ENCODE data around the gene GOLGA8N. TPM values are rescaled to one million over a fixed set of nuclear protein-coding genes. Genes with fewer than 3 reads are reported as not detected.

The GOLGA8N gene
- polyA plus RNA-seq, 1 donor (not counting 4 experiments of a cell fraction or from before 2014, with no cell fraction given) = 0.87 TPM

- no peaks in the 10 kb centered on the region for H3K79me2 ChIP-seq (ENCODE audit: control insufficient read depth, insufficient read depth, low read length)
- no peak for TF ChIP-seq CTCF (optimal IDR thresholded peaks at IDR 0.05 in 1 of 3, IDR thresholded peaks at IDR 0.05 in 1 of 3, conservative IDR thresholded peaks at IDR 0.05 in 1 of 3; ENCODE audit: extremely low read depth in 1 of 3, insufficient read depth in 2 of 3, low read length in 3 of 3)
- no peak for TF ChIP-seq EZH2 (IDR thresholded peaks at IDR 0.05; ENCODE audit: low read length)
- no peak overlapping the region for H2AFZ ChIP-seq (ENCODE audit: control insufficient read depth, low read length)
- no peak overlapping the region for H3K9ac ChIP-seq (ENCODE audit: control insufficient read depth, extremely low read depth, insufficient read depth, low read length)
- dilution Hi-C loops (cut with MboI; ENCODE audit: extremely low pct_ligation_motif_present, low sequenced_read_pairs) = no loop called here
- H3K27me3 ChIP-seq (ENCODE audit: control insufficient read depth, extremely low read depth, insufficient read depth, low read length) = no peaks in the 10 kb centered on the region
- no peaks in the 10 kb centered on the region for H3K9me3 ChIP-seq (ENCODE audit: control insufficient read depth, low read depth, low read length)
- H3K4me3 ChIP-seq (ENCODE audit: control insufficient read depth in 2 of 3, extremely low read depth in 1 of 3, insufficient read depth in 2 of 3, low read depth in 1 of 3, low read length in 3 of 3) = no peak overlapping the region
- FAIRE-seq (no peak), DNase-seq (ENCODE audit: low read depth, low spot score) (no peak)
- no peak overlapping the region for H3K27ac ChIP-seq (ENCODE audit: control insufficient read depth, insufficient read depth, low read length)
- H3K4me1 ChIP-seq (ENCODE audit: control insufficient read depth, extremely low read depth, insufficient read depth, low read length) = peaks cover 39% of the 10 kb centered on the region
- H3K9me1 ChIP-seq (ENCODE audit: control insufficient read depth, extremely low read depth, insufficient read depth, low read length) = no peaks in the 10 kb centered on the region
- no peaks in the 10 kb centered on the region for H4K20me1 ChIP-seq (ENCODE audit: control insufficient read depth, extremely low read depth, insufficient read depth, low read length)
- no peak overlapping the region for H3K4me2 ChIP-seq (ENCODE audit: control insufficient read depth, extremely low read depth, insufficient read depth, low read depth, low read length)
- H3K36me3 ChIP-seq (ENCODE audit: control insufficient read depth in 2 of 2, extremely low read depth in 1 of 2, insufficient read depth in 2 of 2, low read length in 2 of 2) = no peaks in the 10 kb centered on the region
These were observed 63.2 kb downstream of the GOLGA8N start for GRCh38 chr15:32656496-32656895.

Small RNA genes lying within 50 kb of the gene (small RNA-seq; reads per million reads assigned to genes)
- gene RN7SL286P (ENCODE audit: insufficient read length in 3 of 3, low read depth in 3 of 3, low replicate concordance in 1 of 3) = 0 reads per million in 3 experiments

Other genes starting within 250 kb of the GOLGA8N start
- gene GOLGA8K, start 190.2 kb upstream of the GOLGA8N start, polyA plus RNA-seq = not detected in 3 replicates
- 0.07 to 0.35 TPM (median 0.14 TPM) in 3 replicates for gene GOLGA8O, start 137.8 kb upstream of the GOLGA8N start, polyA plus RNA-seq
- 2.0 to 11.3 TPM (median 7.5 TPM) in 3 replicates for gene ARHGAP11A, start 22.0 kb downstream of the GOLGA8N start, polyA plus RNA-seq
- 14.5 to 29.2 TPM (median 15.8 TPM) in 3 replicates for gene SCG5, start 48.3 kb downstream of the GOLGA8N start, polyA plus RNA-seq
- 0.02 to 0.04 TPM in 2 of 3 replicates, not detected in the other for gene GREM1, start 124.5 kb downstream of the GOLGA8N start, polyA plus RNA-seq